Measurements from ENCODE around the gene MYH11.

MYH11 gene

DNA sequence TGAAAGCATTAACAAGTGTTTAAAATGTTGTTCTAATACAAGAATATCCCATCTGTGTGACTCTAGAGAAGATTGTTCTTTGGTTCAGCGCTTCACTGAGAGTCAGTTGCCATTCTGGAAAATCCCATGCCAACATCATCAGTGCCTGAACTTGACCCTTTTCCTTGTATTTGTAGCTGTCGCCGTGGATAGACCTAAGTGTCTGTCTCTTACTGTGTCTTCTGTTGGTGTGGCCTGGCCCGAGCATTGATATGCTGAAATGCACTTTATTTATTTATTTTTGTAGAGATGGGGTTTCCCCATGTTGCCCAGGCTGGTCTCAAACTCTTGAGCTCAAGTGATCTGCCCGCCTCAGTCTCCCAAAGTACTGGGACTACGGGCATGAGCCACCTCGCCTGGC, 76.0 kb downstream of the MYH11 start:
- no peak for TF ChIP-seq CTCF (IDR thresholded peaks at IDR 0.05; ENCODE audit: control insufficient read depth, extremely low read depth, insufficient read depth)
- H3K4me3 ChIP-seq (ENCODE audit: low read depth, low read length): no peak overlapping the region
- DNase-seq (ENCODE audit: low read depth): no peak

GRCh38 chr16:15779664-15780351, 77.0 kb downstream of the MYH11 start:
- TF ChIP-seq CTCF (IDR thresholded peaks at IDR 0.05; ENCODE audit: control insufficient read depth, extremely low read depth, insufficient read depth): no peak
- DNase-seq (ENCODE audit: low read depth): no peak
- H3K4me3 ChIP-seq (ENCODE audit: low read depth, low read length): no peak overlapping the region

DNA sequence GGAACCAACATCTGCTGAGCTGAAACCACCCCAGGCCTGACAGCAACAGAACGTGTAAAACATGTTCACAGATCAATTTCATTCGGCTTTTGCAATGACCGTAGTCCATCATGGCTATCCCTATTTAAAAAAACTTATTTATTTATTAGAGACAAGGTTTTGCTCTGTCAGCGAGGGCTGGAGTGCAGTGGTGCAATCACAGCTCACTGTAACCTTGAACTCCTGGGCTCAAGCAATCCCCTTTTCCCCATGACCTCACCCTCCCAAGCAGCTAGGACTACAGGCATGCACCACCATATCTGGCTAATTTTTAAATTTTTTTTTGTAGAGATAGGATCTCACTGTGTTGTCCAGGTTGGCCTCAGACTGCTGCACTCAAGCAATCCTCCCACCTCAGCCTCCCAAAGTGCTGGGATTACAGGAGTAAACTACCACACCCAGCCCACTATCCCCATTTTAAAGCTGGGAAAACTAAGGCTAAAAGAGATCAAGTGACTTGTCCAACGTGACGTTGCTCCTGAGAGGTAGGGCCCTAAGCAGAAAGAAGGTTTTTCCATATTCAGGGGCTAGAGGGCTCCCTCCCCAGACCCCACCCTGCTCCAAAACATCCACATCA, 77.7 kb downstream of the MYH11 start:
- DNase-seq (ENCODE audit: low read depth): no peak
- TF ChIP-seq CTCF (IDR thresholded peaks at IDR 0.05; ENCODE audit: control insufficient read depth, extremely low read depth, insufficient read depth): no peak
- no peak overlapping the region for H3K4me3 ChIP-seq (ENCODE audit: low read depth, low read length)

- DNase-seq (ENCODE audit: low read depth): no peak
- H3K4me3 ChIP-seq (ENCODE audit: low read depth, low read length): no peak overlapping the region
- TF ChIP-seq CTCF (IDR thresholded peaks at IDR 0.05; ENCODE audit: control insufficient read depth, extremely low read depth, insufficient read depth): no peak
Measured at GRCh38 chr16:15778204-15778743, 78.6 kb downstream of the MYH11 start.

GRCh38 chr16:15777533-15778203, 79.2 kb downstream of the MYH11 start:
- H3K4me3 ChIP-seq (ENCODE audit: low read depth, low read length): no peak overlapping the region
- peak; percentile 45 for TF ChIP-seq CTCF (IDR thresholded peaks at IDR 0.05; ENCODE audit: control insufficient read depth, extremely low read depth, insufficient read depth)
- peak; percentile 27 for DNase-seq (ENCODE audit: low read depth)

DNA sequence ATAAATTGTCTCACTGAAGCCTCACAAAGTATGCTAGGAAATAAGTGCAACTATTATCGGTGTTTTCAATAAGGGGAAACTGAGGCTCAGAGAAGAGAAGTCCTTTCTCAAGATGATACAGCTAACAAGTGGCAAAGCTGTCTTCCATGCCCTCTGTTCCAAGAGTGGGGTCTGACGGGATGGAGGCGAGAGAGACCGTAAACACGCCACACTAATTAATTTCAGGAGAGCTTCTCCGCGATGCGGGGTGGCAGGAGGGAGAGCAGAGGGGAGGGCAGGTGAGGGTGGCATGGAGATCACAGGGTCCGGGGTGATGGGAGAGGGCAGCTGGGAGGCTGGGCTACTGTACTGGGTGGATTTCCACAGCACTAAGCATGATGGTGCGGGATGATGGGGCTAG, 80.3 kb downstream of the MYH11 start:
- no peak for DNase-seq (ENCODE audit: low read depth)
- no peak for TF ChIP-seq CTCF (IDR thresholded peaks at IDR 0.05; ENCODE audit: control insufficient read depth, extremely low read depth, insufficient read depth)
- H3K4me3 ChIP-seq (ENCODE audit: low read depth, low read length): no peak overlapping the region

Data from LNCaP clone FGC (cell line).